Muscle of back (tissue), 11 donors: ENCODE measurements around the gene TTLL7. TPM values are rescaled to one million over a fixed set of nuclear protein-coding genes. Genes with fewer than 3 reads are reported as not detected.
A peak's percentile ranks its signal among the peaks of the same experiment; 100 is the strongest.
"Not testable (repeated sequence)": the region's sequence is repeated elsewhere in the genome, so short reads cannot be mapped to it uniquely, and the experiment has no call there.

Experiments
- DNase-seq, 3 donors: peaks; one replicate each; pipeline versions ENCODE4 v3.0.0 to v3.0.0-alpha.2; 2013
- polyA plus RNA-seq, 10 donors: library from polyadenylated mRNA; unstranded; fragments of 120-200 nt; gene quantifications; one replicate each; pipeline ENCODE4 v1.2.1, GENCODE V29; 2013; ENCODE audit not compliant: insufficient read length in 10 of 10

Gene TTLL7
- polyA plus RNA-seq, 10 donors = 16.8 to 46.7 (median 25.0) TPM

- no peak for DNase-seq
Observed at GRCh38 chr1:83996191-83996590, 2.7 kb downstream of the TTLL7 start.

DNA sequence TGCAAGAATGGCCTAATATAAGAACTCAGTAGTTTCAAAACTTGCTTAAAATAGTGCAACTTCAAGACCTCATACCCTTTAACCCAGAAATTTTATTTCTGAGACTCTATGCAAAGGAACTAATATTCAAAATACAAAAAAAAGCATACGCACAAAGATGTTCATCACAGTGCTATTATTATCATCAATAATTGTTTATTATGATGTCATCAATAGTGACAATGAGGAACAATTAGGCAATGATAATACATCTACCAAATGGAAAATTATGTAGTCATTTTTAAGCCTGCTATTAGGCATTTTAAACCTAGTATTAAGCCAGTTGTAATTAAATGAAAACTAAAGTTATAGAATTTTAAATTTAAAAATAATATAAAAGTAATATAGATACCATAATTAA lies 3.3 kb downstream of the TTLL7 start:
- DNase-seq = no peak

DNA sequence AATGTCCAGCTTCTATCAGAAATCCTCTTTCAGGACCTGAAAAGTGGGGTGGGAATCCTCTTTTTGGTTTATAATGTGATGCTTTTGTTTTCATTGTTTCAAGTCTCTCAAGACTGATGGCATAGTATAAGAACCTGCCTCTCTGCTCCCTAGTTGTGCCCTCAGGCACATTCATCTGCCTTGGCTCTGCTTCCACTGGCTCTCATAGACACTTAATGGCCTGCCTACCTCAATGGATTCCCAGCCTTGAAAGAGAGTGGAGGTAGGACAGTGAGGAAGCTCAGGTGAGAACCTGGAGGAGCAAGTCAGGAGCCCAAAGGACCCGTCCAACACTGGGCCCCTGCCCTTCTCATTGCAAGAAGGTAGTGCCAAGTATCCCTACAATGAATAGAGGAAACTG lies 4.8 kb downstream of the TTLL7 start:
- no peak for DNase-seq

DNA sequence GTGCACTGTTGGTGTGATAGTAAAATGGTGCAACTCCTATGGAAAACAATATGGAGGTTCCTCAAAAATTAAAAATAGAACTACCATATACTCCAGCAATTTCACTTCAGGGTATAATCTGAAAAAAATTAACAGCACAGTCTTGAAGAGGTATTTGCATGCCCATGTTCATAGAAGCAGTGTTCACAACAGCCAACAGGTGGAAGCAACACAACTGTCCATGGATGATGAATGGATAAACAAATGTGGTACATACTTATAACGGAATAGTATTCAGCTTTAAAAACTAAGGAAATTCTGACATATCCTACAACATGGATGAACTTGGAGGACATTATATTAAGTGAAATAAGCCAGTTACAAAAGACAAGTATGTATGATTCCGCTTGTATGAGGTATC lies 8.2 kb downstream of the TTLL7 start:
- no peak for DNase-seq

- DNase-seq = no peak
Observed at GRCh38 chr1:83985048-83985447, 13.9 kb downstream of the TTLL7 start.

DNA sequence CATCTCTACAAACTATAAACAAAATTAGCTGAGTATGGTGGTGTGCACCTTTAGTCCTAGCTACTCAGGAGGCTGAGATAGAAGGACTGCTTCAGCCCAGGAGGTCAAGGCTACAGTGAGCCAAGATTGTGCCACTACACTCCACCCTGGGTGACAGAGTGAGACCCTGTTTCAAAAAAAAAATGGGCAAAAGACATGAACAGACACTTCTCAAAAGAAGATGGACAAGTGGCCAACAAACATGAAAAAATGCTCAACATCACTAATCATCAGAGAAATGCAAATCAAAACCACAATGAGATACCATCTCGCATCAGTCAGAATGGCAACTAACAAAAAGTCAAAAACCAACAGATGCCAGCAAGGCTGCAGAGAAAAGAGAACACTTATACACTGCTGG lies 15.0 kb downstream of the TTLL7 start:
- DNase-seq = not testable (repeated sequence)

GRCh38 chr1:83978056-83978455 lies 20.9 kb downstream of the TTLL7 start:
- DNase-seq = no peak

- no peak for DNase-seq
Observed at GRCh38 chr1:83976920-83977319, 22.0 kb downstream of the TTLL7 start.

GRCh38 chr1:83970802-83971201 lies 28.1 kb downstream of the TTLL7 start:
- DNase-seq = peak in 2 of 3 donors; percentile 10 to 32

DNA sequence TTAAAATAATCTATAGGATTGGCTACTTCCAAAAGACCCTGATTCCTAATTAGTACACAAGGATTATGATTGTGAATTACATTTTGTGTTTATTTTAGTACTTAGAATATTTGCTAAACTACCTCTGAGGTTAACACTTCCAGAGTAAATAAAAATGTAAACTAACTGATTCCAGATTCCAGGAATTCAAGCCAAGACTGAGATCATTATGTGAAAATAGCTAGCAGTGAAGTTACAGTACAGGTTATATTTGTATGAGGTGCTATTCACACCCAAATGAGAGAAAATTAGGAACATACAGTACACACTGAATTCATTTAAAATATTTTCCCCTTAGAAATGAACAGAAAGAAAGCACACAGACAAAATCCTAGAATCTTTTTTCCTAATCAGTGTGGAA lies 28.8 kb downstream of the TTLL7 start:
- peak in 2 of 3 donors; percentile 26 to 50 for DNase-seq

GRCh38 chr1:83967336-83967735 lies 31.6 kb downstream of the TTLL7 start:
- DNase-seq = no peak

DNA sequence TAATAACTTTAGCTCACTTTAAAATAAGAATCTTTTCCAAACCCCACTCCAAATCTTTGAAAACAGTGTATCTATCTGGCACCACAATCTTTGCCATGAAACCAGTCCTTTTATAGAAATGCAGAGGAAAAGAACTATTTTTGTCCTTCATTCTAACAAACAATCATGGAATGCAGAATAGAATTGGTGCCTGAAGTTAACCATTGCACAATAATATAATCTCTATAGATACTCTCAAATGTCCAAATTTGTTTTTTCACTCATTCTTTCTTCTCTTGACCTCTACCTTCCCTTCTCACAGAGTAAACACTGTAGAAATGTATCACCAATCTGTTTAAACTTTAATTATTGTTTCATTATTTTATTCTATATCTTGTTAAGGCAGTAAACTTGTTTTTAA lies 34.8 kb downstream of the TTLL7 start:
- DNase-seq = no peak

GRCh38 chr1:83961571-83962295 lies 37.2 kb downstream of the TTLL7 start:
- DNase-seq = no peak

DNA sequence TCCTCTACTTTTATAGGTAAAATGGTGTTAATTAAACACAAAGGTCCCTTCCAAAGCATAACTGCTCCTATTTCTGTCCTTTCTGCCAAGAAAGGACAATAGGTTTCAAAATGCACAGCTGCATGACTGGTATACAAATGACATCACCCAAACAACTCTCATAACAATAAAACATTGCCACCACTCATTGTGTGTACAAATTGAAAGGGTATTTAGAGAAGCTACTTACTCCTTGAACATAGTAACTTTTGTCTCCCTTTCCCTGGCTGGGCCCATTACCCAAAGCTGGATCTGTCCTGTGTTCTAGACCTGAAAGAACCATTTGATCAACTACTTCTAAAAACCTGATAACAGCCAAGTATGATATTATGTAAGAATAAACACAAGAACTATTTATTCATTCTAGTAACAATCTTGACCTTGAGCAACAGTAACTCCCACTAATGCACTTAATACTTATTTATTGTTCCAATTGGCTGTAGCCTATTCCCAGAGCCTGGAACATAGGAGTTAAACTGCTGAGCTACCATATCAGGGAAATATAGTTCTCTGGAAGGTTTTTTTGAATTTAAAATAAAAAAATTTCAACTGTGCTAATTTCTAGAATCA lies 38.2 kb downstream of the TTLL7 start:
- DNase-seq = no peak

DNA sequence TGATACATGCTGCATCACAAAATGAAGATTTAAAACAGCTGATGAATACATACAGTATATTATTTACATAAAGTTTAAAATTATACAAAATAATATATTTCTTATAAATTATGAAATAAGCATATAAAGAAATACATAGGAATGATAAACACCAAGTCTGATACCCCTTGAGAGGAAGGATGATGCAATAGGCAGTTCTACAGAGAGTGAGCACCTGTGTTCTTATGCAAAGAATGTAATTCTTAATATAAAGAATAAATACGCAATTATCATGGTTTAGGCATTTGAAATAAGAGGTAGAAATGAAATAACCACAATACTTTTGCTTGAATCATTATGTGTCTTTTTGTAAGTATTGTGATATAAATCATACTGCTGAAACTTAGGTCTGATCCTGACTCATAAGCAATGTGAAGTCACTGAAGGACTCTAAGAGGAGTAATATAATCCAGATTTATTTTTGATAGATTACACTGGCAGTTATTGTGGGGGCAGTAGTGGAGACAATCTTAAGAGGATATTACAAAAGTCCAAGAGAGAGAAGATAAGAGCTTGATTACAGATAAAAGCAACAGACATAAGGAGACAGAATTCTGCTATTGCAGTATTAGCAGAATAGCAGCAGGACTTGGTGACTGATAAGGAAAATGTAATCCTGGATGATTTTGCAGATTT lies 39.0 kb downstream of the TTLL7 start:
- DNase-seq = peak in 1 of 3 donors; percentile 33

DNA sequence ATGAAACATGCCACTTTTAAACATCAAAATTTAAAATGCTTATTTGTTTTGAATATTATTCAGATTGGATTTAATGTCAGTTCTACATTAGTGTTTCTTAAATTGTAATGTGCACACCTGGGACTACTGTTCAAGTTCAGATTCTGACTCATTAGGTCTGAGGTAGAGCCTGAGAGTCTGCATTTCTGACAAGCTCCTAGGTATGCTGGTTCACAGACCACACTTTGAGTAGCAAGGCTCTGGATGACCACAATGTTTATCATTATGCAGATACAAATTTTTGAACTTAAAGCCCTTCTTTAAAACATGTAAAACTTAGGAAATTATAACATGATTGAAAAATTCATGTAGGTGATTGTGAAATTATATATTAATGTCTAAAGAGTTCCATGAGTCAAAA lies 40.2 kb downstream of the TTLL7 start:
- no peak for DNase-seq

GRCh38 chr1:83954166-83954823 lies 44.6 kb downstream of the TTLL7 start:
- no peak for DNase-seq

GRCh38 chr1:83950106-83950661 lies 48.7 kb downstream of the TTLL7 start:
- no peak for DNase-seq

GRCh38 chr1:83942914-83943313 lies 56.0 kb downstream of the TTLL7 start:
- no peak for DNase-seq

- DNase-seq = no peak
Observed at GRCh38 chr1:83934550-83934949, 64.4 kb downstream of the TTLL7 start.

DNA sequence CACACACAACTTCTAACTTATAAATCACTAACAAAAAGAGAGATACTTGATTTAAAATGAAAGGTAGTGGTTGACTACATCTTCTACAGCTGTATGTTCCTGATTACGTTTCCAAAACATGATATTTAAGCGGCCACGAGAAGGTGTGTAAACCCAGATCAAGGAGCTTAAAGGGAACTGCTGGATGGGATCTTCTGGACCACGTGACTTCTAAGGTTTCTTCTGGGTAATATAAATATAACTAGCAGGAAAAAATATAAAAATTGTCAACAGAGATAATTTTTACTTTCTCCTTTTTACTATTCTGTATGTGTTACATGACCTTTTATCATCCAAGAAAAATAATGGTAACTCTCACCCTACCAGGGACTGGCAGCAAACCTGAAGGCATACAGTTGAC lies 66.2 kb downstream of the TTLL7 start:
- DNase-seq = no peak

DNA sequence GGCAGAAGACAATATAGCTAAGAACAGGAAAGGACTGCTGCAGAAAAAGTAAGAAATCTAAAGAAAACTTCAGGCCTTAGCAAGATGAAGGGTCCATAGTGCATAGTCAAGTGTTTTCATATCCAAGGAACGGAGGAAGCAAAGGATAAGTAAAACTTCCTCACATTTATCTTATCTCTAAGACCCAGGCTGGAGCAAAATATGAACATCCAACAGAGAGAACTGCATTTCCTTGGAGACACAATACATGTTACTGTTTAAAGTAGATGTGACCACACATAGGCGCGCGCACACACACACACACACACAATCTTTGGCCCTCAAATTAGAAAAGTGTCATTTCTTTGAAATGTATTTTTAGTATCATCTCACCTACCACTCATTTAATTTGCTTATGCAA lies 66.7 kb downstream of the TTLL7 start:
- DNase-seq = no peak
